Activated CD4-positive, alpha-beta T cell treated with anti-CD3 and anti-CD28 coated beads for 48 hours (primary cell): ENCODE data around the gene ZNF471.

ENCODE experiments used
- DNase-seq: peaks from one replicate; pipeline ENCODE4 v3.0.0-alpha.2; 2020

Gene ZNF471

DNA sequence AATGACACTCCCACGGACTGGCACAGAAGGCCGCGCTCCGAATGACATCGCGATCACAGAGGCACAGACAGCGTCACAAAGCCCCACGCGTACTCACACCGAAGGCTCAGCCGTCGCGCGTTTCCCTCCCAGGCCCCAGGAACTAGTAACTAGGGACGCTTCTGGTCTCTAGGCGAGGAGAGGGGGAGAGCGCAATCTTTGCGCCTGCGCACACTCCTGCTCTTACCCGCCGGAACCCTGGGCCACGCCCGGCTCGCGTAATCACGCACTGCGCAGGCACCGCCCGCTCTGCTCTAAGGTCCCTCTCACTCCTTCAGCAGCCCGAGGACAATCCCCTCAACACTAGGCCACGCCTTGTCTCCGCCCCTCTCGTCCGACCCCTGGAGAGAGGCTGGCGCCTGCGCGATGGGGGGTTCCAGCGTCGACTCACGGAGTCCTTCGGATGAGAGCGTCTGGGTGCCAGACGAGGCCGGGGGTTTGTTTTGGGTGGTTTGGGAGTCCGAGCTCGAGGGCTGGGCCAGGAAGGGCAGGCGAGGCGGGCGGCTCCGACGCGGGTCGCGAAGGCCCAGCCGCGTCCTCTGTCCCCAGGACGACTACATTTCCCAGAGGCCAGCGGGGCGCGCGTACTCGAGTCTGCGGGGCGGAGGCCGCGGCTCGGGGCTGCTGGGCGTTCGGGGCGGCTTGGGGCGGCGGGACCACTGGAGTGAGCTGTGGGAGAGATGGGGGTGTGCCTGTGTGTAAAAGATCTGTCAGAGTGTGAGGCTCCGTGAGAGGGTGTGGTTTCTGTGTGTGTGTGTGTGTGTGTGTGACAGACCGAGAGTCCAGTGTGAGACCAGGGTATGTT lies at the start of gene ZNF471:
TSS of gene ZNF471 (plus strand) at position 410 of the 844 bp plus-strand sequence. CDS start 3,717 bp downstream, outside the sequence.
- peak; percentile 88 for DNase-seq

DNA sequence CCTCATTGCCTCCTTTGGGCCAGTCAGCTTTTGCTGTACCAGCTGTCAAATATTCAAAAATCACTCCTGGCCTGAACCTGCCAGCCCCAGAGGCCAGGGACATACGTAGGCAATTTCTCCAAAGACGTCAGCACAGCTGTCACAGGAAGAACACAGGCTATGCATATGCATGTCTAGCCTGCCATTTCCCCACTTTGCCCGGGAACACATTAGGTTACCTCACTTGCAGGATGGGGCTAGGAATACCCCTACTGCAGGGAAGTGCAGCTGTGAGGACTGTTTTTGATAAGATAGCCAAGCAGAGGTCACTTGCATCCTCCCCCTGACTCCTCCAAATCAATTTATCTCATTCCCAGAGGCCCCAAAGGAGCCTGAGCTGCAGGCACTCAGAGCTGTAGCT lies 33.3 kb upstream of the ZNF471 start:
- DNase-seq: no peak

DNA sequence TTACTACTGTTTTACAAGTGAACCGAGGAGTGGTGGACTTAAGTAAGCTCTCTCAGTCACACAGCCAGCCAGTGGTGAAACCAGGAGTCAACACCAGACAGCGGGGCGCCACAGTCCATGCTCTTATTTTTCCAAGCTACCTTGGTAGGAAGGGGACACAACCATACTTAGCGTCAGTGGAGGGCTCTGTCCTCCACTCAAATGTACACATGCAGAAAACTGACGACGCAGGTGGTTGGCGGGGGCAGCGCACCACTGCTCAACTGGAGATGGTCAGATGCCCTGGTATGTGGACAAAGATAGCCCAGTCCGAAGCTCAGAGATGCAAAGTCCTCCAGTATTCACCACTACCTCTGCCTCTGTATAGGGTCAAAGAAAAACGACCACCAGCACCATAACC lies 31.6 kb upstream of the ZNF471 start:
- no peak for DNase-seq

DNA sequence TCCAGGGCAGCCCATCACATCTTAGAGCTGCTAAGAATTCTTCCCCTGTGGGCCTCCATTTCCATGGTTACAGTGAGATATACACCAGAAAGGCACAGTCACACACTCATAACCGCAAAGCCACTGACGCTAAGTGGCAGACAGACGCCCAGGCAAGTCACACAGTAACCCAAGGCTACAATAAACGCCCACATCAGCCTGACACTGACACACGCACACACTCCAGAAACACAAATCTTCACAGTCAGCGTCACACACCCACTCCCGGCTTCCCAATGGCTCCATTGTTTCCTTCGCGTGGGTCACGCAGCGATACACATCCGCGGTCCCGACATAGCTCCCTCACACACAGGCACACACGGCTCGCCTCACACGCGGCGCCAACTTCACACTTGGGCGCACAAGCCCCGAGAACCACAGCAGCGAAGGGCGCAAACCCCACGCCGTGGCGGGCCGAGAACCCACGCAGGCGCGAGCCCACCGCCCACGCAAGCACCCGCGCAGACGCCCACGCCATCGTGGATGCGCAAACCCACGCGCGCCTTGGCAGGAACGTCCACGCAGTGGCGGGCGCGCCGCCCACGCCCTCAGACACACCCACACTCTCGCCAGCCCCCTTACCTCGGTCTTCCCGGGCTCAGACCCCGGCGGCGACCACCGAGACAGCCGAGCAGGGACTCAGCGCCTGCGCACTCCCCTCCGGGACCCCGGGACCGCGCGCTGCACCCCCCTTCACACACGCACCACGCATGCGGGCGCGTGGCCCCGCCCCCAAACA lies 30.8 kb upstream of the ZNF471 start, which contains the start of gene ZNF667:
TSS of gene ZNF667 (minus strand) at position 695 of the 778 bp plus-strand sequence. CDS start 14,975 bp downstream, outside the sequence.
- DNase-seq: peak; percentile 44

DNA sequence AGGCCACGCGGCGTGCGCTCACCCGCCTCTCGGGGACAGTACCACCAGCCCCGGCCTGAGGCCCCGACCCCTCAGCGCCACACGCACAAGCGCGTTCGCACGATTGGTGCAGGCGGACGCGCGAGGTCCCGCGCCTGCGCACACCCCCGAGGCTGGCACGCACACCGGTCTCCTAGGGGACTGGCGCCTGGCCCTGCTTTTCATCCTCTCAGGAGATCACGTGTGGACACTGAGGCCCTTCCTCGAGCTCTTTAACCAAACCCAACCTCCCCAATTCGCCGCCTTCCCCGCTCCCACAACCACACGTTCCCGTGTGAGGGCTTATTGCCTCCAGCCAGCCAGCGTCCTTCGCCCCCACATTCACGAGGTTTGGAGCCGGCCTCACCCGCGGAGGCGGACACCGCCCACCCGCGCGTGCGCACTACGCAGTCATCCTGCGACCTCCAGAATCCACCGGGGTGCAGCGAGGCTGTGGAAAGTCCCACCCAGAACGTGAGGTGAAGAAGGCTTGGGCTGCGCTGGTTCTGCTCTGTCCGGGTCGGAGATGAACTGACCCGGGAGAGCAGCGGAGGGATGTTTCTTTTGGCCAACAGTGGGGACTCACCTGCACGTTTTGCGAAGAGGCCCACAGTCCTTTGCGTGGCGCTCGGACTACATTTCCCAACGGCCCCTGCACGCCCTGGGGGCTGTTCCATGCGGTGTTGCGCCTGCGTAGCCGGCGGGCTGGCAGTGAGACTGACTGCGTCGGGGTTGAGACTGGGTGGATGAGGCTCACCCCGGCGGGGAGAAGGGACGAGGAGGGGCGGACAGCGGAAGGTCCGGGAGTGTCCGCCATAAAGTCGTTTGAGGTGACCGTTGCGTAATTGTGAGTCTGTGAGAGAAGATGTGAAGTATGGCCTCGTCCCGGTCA lies 30.0 kb upstream of the ZNF471 start:
- DNase-seq: peak; percentile 76

DNA sequence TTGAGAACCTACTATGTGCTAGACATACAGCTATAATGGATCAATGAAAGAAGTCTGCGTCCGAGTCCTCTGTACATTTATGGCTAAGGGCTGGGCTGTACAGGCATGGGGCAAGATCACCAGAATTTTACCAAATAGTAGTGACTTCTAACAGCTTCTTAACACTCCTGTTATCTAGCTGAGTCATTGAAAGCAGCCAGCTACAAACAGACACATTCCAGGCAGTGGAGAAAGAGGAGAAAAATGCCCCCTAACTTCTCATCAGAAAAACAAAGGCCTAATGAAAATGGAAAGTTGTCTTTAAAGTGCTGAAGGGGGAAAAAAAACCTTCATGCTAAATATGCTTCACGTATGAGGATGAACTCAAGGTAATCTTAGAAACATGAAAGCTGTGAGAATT lies 16.3 kb upstream of the ZNF471 start:
- no peak for DNase-seq

DNA sequence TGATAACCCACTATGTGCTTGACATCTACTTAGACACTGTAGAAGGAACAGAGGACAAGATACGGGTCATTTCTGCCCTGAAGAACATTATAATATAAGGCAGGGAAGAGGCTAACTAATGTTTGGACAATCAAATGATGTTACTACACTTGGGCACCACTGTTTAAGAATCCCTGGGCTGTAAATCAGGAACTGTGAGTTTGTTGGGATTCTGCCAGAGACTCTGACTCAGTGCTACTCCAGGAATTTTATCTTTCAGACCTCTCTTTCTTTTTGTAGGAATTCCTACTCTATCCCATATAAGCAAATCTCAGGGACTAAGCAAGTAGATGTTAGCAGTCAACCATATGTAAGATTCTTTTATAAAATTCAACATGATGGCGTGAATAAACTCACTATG lies 3.1 kb upstream of the ZNF471 start:
- no peak for DNase-seq

DNA sequence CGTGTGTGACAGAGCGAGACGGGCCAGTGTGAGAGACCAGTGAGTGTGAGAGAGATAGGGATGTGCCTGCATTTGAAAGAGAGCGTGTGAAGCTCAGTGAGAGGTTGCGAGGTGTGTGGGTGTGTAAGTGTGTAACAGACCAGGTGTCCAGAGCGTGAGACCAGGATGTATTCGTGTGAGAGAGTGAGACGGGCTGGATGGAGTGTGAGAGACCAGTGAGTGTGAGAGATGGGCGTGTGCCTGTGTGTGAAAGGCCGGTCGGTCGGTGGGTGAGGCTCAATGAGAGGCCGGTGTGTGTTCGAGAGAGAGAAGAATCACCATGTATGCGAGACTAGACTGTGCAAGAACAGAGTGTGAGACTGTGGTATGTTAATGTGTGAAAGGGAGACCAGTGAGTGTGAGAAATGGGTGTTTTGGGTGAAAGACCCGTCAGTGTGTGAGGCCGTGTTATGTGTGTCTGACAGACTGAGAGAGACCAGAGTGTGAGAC lies 679 bp downstream of the ZNF471 start:
- no peak for DNase-seq

DNA sequence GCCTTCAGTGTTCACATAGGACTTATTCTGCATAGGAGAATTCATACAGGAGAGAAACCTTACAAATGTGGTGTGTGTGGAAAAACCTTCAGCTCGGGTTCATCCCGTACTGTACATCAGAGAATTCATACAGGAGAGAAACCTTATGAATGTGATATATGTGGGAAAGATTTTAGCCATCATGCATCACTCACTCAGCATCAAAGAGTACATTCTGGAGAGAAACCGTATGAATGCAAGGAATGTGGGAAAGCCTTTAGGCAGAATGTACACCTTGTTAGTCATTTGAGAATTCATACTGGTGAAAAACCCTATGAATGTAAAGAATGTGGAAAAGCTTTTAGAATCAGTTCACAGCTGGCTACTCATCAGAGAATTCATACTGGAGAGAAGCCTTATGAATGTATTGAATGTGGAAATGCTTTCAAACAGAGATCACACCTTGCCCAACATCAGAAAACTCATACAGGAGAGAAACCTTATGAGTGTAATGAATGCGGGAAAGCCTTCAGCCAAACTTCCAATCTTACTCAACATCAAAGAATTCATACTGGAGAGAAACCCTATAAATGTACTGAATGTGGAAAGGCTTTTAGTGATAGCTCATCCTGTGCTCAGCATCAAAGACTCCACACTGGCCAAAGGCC lies 17.7 kb downstream of the ZNF471 start:
- DNase-seq: no peak

DNA sequence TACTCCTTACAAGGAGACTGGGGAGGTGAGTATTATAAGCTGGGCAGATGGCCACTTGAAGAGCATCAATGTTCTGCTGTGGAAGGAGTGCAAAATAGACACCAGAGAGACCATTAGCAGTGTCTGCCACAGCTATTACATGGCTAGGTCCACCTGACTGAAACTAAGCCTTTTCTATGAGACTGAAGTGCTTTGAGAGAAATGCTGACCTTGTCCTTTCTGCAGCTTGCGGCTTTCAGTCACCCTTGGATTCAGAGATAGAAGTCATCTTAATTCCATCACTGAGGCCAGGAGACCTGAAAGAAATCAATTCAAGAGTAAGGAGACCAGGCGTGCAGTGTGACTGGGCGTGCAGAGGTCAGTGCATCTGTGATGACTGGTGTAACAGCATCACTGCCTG lies 29.8 kb downstream of the ZNF471 start:
- no peak for DNase-seq

DNA sequence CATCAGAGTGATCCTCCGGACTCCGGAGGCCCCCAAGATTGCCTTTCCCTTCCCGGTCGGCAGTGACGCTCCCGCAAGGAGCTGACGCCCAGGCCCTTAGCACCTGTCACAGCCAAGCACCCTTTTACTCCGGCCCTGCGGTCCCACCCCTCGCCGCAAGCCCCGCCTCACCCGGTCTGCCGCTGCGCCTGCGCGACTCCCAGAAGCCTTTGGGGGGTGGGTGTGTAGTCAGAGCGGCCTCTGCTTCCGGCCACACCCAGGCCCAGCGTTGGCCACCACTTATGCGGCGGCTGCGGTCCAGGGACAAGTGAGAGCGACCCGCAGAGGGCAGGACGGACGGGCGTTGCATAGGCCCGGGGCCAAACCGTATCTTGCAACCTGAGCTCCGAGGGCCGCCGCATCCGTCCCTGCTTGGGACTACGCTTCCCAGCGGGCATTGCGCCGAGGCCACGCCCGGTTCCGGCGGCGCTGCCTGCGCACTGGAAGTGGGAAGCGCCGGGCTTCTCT lies 30.7 kb downstream of the ZNF471 start:
- peak; percentile 92 for DNase-seq

DNA sequence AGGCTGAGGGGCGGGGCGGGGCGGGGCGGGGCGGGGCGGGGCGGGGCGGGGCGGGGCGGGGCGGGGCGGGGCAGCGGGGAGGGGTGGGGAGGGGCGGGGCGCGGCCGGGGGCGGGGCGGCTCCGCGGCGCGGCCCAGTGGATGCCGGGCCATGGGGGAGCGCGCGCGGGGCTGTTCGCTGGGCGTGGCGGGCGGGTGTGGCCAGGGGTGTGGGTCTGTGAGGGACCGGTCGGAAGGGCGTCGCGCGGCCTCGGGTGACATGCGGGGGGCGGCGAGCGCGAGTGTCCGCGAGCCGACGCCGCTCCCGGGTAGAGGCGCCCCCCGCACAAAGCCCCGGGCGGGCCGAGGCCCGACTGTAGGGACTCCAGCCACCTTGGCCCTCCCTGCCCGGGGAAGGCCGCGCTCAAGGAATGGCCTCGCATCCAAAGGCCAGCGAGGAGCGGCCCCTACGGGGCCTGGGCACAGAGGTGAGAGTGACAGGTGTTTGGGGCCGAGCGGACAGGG lies 31.2 kb downstream of the ZNF471 start, which contains the start of gene ZFP28:
TSS of gene ZFP28 (plus strand) at position 188 of the 503 bp plus-strand sequence. CDS start at position 259, 71 bp downstream.
- no peak for DNase-seq

DNA sequence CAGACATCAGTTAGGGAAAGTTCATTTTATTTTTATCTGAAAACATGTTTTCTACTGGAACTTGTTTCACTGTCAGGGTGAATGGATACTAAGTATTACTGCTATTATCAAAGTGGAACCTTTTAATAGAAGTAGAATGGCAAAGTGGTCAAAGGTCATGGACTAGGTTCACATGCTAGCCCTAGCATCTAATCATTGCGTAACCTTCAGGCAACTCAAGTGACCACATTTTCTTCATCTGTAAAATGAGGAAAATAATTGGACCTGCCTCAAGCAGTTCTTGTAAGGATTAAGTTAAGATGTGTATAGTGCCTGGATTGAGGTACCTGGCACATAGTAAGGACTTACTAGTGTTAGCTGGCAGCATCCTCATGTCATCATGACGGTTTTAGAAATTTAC lies 36.1 kb downstream of the ZNF471 start:
- DNase-seq: no peak

DNA sequence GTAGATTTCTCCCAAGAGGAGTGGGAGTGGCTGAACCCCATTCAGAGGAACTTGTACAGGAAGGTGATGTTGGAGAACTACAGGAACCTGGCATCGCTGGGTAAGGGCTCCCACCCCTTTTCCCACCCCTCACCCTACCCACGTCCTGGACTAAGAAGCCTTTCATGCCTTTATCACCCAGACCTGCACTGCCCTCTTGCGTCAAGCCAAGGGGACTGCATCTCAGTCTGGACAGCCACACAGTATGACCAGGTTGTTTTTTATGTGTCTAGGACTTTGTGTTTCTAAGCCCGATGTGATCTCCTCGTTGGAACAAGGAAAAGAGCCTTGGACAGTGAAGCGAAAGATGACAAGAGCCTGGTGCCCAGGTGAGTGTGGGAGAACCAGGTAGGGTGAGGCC lies 39.9 kb downstream of the ZNF471 start:
- DNase-seq: no peak

DNA sequence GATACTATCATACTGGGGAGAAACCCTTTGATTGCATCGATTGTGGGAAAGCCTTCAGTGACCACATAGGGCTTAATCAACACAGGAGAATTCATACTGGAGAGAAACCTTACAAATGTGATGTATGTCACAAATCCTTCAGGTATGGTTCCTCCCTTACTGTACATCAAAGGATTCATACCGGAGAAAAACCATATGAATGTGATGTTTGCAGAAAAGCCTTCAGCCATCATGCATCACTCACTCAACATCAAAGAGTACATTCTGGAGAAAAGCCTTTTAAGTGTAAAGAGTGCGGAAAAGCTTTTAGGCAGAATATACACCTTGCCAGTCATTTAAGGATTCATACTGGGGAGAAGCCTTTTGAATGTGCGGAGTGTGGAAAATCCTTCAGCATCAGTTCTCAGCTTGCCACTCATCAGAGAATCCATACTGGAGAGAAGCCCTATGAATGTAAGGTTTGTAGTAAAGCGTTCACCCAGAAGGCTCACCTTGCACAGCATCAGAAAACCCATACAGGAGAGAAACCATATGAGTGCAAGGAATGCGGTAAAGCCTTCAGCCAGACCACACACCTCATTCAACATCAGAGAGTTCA lies 46.7 kb downstream of the ZNF471 start:
- no peak for DNase-seq

DNA sequence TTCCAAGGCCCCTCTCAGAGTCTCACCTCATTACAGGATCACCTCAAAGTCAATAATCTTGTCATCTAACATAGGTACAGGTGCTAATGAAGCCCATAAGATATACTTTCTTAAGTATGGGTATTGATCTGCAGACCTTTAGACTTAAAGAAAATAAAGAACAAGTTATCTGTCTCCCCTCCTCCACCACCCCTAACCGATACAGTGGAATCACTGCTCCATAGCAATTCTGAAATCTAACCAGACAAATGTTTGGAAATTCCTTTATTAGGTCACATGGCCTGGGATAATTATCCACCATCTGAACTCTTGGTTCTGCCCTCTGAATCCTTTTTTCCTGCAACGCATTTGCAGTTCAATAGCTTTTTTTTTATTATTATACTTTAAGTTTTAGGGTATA lies 55.1 kb downstream of the ZNF471 start:
- no peak for DNase-seq

DNA sequence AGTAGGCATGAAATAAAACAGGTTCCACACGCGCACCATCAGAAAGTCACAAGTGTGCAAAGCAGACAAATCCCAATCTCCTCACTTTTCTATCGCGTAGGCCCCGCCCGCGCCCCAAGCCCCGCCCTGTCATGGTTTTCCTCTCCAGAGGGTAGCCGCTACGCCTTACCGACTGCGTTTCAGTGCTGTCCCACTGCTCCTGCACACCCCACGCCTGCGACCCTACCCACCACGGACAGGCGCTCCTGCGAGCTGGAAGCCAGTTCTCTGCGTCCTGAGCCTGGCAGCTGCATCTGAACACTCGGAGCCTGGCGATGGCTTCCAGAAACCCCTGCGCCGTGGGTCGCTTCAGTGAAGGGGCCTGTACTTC lies 59.2 kb downstream of the ZNF471 start:
- DNase-seq: peak; percentile 65

DNA sequence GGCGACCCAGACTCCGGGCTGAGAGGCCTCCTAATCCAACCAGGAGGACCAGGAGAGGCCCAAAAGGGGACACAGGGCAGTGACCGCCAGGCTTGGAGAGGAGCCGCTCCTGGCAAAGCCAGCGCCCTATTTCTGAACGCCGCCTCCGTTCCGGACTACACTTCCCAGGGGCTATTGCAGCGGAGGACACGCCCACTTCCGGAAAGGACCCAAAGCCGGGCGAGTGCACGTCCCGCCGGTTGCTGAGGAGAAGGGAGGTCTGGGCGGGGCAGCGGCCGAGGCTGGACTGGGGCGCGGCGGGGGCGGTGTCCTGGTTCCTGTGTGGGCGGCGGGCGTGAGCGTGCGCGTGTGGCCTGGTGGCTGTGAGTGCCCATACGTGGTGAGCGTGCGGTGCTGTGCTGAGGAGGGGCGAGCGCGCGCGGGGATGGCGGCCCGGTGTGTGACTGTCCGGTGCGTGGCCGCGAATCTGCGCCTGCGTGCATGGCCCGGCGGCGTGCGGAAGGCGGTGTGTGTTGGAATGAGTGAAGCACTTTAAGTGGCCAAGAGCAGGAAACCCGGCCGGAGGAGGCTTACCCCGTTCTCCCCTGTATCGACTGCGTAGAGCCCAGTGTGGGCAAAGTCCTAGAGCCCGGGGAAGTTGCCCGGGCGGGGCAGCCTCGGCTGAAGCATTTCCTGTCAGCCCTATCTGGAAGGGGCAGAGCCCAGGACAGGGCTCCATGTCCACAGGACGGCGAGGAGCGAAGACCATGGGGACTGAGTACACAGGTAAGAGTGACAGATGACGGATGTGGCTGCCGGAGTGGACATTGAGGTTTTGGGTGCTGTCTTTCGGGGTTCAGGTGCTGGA lies 59.8 kb downstream of the ZNF471 start, which contains the start of gene ZNF470:
TSS of gene ZNF470 (plus strand) at position 195 of the 847 bp plus-strand sequence. CDS start 2,844 bp downstream, outside the sequence.
- DNase-seq: peak; percentile 92

DNA sequence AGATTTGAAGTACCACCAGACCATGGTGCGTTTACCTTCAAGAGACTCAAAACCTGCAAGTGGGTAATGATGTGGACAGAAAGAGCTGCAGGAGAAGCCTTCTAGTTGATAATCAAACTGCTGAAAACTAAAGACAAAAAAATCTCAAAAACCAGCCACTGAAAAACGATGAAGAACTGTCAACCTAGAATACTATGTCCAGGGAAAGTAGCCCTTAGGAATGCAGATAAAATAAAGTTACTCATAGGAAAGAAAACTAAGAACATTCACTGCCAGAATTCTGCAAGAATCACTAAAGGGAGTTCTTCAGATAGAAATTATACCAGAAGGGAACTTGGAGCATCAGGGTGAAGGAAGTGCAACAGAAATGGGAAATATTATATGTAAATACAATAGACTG lies 64.9 kb downstream of the ZNF471 start:
- DNase-seq: no peak

DNA sequence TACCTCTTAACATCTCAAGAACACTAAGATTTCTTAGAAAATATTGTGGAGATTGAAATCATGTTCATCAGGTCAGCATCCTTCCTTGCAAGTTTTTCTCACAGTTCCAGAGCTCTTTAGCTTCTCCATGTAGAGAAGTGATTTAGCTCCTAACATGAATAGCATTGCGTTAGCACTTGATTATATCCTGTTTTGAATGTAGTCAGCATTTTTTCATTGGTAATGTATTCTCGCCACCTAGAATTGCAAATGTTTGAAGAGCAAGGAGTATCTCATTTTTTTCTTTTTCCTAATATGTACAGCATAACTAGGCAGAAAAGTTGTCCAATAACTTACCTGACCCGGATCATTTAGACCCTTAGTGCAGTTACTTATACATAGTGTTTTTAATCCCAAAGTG lies 66.3 kb downstream of the ZNF471 start:
- no peak for DNase-seq
